Measurements from ENCODE around the gene CDH4.

DNA sequence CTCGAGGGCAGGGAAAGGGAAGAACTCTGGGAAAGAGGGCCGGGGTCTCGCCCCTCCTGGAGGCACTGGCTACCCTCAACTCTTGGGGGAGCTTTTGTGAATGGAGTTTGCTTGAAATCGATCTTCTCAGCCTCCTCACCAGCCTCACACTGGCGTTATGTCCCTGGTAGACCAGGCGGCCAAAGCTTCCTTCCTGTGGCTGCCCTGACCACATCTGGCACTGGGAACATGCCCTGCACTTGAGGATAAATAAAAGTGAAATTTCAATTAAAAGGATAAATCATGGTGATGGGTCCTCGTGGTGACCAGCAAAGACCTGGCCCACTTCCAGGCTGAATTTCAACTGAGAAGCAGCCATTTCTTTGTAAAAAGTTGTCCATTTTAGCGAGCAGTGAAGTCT, 578.9 kb downstream of the CDH4 start:
- TF ChIP-seq USF1 (IDR thresholded peaks at IDR 0.05), result no peak
- no peak for TF ChIP-seq YY1 (IDR thresholded peaks at IDR 0.05; ENCODE audit: low read depth)
- TF ChIP-seq NFIC (IDR thresholded peaks at IDR 0.05), result no peak
- TF ChIP-seq RAD21 (IDR thresholded peaks at IDR 0.05; ENCODE audit: low read depth), result no peak
- TF ChIP-seq ZBTB7A (IDR thresholded peaks at IDR 0.05; ENCODE audit: low read depth), result no peak
- TF ChIP-seq CREB1 (IDR thresholded peaks at IDR 0.05; ENCODE audit: low read depth), result no peak
- TF ChIP-seq TAF1 (IDR thresholded peaks at IDR 0.05; ENCODE audit: low read depth), result no peak
- no peak for TF ChIP-seq REST (IDR thresholded peaks at IDR 0.05; ENCODE audit: low read depth)
- no peak for TF ChIP-seq FOXM1 (IDR thresholded peaks at IDR 0.05; ENCODE audit: borderline replicate concordance, low read depth)
- no peak for TF ChIP-seq TEAD4 (IDR thresholded peaks at IDR 0.05)
- TF ChIP-seq EP300 (IDR thresholded peaks at IDR 0.05; ENCODE audit: borderline replicate concordance), result no peak

Measured in Ishikawa (cell line).